Colonic mucosa (tissue), 4 donors: ENCODE measurements around the gene CASS4. TPM values are rescaled to one million over a fixed set of nuclear protein-coding genes. Genes with fewer than 3 reads are reported as not detected.
A peak's percentile ranks its signal among the peaks of the same experiment; 100 is the strongest.
"Not testable (repeated sequence)": the region's sequence is repeated elsewhere in the genome, so short reads cannot be mapped to it uniquely, and the experiment has no call there.

ENCODE experiments used
- DNase-seq: peaks from one replicate; pipeline ENCODE4 v3.0.0-alpha.2; 2020
- H3K27ac ChIP-seq: fragments of 200-600 bp; one replicate; pipeline ENCODE4 v1.8.0; 2021
- H3K27me3 ChIP-seq: fragments of 200-600 bp; one replicate; pipeline ENCODE4 v1.8.0; 2021
- H3K36me3 ChIP-seq: fragments of 200-600 bp; one replicate; pipeline ENCODE4 v1.8.0; 2021
- H3K4me1 ChIP-seq: fragments of 200-600 bp; one replicate; pipeline ENCODE4 v1.8.0; 2021; ENCODE audit warnings: mild to moderate bottlenecking
- H3K4me3 ChIP-seq: fragments of 200-600 bp; one replicate; pipeline ENCODE4 v1.8.0; 2021
- H3K9ac ChIP-seq, 2 donors: one replicate each; pipeline ENCODE4 v1.7.0; 2013; ENCODE audit warnings: control low read depth in 2 of 2, low read depth in 2 of 2, low read length in 2 of 2
- H3K9me3 ChIP-seq: fragments of 200-600 bp; one replicate; pipeline ENCODE4 v1.8.0; 2021
- intact Hi-C: fragments of 100-400 bp; cut with DNase I; formaldehyde crosslinking; loops from one replicate; pipeline ENCODE4 v1.14.1; 2022
- total RNA-seq, 2 donors: library from RNA; stranded (reverse); fragmentation: NEBNext Ultra II Directional in 1 of 2; extraction: Animal tissue kit (Norgen Biotek cat#: 25700) in 1 of 2; gene quantifications; one replicate each; pipeline ENCODE4 v1.2.1, GENCODE V29; 2021
- TF ChIP-seq, protein P1 (sequence below): fragments of 200-600 bp; IDR thresholded peaks from one replicate; pipeline ENCODE4 v1.8.0; 2022; ENCODE audit warnings: antibody characterized with exemption, mild to moderate bottlenecking
- donor health status: healthy.
- donor health status: DM: no; HTN: no; CAD: no.
- donor health status: DM: no; HTN: no; CAD: no.

Gene CASS4
- total RNA-seq, 2 donors from 2014 or later: 0.17 to 0.98 TPM

DNA sequence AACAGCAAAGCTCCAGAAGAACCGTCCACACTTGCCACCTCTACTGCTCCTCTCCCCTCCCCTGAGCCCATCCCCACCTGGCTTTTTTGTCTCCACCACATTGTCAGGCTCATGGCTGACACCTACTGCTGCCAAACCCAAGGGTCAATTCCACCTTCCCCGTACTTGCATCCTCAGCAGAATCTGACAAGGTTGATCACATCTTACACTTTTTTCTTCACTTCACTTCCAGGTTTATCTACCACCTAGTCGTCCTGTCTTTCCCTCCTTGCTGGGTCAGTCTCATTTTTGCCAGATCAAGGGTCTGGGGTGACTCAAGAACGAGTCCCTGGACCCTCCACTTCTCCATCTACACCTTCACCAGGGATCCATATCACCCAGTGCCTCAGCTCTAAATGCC, 23.2 kb upstream of the CASS4 start:
- no peaks in the 10 kb centered on the region for H3K9me3 ChIP-seq
- no peak overlapping the region for H3K27ac ChIP-seq
- peaks cover 5% of the 10 kb centered on the region for H3K4me1 ChIP-seq
- H3K27me3 ChIP-seq: no peaks in the 10 kb centered on the region
- no peak for DNase-seq
- H3K36me3 ChIP-seq: no peaks in the 10 kb centered on the region
- intact Hi-C loops: no loop called here
- H3K4me3 ChIP-seq: no peak overlapping the region
- no peak overlapping the region for H3K9ac ChIP-seq
- TF ChIP-seq, protein P1, sequence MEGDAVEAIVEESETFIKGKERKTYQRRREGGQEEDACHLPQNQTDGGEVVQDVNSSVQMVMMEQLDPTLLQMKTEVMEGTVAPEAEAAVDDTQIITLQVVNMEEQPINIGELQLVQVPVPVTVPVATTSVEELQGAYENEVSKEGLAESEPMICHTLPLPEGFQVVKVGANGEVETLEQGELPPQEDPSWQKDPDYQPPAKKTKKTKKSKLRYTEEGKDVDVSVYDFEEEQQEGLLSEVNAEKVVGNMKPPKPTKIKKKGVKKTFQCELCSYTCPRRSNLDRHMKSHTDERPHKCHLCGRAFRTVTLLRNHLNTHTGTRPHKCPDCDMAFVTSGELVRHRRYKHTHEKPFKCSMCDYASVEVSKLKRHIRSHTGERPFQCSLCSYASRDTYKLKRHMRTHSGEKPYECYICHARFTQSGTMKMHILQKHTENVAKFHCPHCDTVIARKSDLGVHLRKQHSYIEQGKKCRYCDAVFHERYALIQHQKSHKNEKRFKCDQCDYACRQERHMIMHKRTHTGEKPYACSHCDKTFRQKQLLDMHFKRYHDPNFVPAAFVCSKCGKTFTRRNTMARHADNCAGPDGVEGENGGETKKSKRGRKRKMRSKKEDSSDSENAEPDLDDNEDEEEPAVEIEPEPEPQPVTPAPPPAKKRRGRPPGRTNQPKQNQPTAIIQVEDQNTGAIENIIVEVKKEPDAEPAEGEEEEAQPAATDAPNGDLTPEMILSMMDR: no peak

DNA sequence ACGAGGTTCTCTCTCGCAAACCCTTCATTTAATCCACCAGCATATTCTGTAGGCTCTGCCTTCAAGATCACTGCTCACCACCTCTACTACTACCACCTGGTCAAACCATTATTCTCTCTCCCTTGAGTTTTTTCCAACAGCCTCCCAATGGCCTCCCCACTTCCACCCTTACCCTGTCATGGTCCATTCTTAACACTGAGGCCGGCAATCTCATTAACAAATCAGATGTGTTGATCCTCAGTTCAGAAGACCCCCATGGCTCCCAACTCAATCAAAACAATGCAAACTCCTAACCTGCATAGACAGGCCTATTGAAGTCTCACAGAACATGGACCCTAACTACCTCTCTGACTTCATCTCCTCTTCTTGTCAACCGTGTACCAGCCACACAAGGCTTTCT, 22.3 kb upstream of the CASS4 start:
- intact Hi-C loops: no loop called here
- no peaks in the 10 kb centered on the region for H3K9me3 ChIP-seq
- no peak for DNase-seq
- H3K9ac ChIP-seq: no peak overlapping the region
- no peaks in the 10 kb centered on the region for H3K36me3 ChIP-seq
- TF ChIP-seq, protein P1: no peak
- H3K4me1 ChIP-seq: peaks cover 6% of the 10 kb centered on the region
- no peak overlapping the region for H3K27ac ChIP-seq
- no peaks in the 10 kb centered on the region for H3K27me3 ChIP-seq
- H3K4me3 ChIP-seq: no peak overlapping the region

DNA sequence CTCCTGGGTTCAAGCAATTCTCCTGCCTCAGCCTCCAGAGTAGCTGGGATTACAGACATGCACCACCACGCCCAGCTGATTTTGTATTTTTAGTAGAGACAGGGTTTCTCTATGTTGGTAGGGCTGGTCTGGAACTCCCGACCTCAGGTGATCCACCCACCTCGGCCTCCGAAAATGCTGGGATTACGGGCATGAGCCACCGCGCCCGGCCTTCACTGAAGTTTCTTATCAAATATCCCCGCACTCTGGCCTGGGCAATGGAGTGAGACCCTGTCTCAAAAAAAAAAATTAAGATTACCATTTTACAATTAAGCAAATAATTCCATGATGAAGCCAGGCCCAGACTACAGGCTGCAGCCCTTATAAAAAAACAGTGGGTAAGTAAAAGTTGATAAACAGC, 21.7 kb upstream of the CASS4 start:
- DNase-seq, H3K9ac ChIP-seq, intact Hi-C loops: not testable (repeated sequence)

DNA sequence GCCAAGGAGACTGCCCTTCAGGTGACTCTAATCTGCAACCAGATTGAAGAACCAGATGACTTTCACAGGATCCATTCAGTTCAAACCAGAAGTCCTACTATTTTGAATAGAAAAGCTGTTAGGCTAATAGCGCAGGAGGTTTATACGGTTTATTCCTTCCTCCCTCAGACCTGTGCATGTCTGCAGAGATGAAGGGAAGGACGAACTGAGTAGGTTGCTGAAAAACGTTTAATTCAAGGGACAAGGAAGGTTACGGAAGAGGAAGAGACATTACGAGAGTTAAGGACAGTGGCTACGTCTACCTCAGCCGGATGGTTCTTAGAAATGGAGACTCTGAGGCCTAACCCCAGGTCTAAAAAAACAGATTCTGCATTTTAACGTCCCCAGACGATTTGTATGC, 21.0 kb upstream of the CASS4 start:
- DNase-seq: no peak
- Histone ChIP-seq H3K27ac (peak overlapping the region; percentile 89), H3K9me3 (no peaks in the 10 kb centered on the region), H3K36me3 (no peaks in the 10 kb centered on the region), H3K27me3 (no peaks in the 10 kb centered on the region), H3K4me1 (peaks cover 6% of the 10 kb centered on the region), H3K4me3 (peak overlapping the region; percentile 88), H3K9ac (peak overlapping the region in 1 of 2 donors; percentile 65)
- TF ChIP-seq, protein P1: no peak
- intact Hi-C loops: no loop called here

More for the DNA sequence above, 21.7 kb upstream of the CASS4 start:
- not testable (repeated sequence) for H3K4me3 ChIP-seq, H3K36me3 ChIP-seq, H3K9me3 ChIP-seq, H3K27me3 ChIP-seq, H3K27ac ChIP-seq, H3K4me1 ChIP-seq

DNA sequence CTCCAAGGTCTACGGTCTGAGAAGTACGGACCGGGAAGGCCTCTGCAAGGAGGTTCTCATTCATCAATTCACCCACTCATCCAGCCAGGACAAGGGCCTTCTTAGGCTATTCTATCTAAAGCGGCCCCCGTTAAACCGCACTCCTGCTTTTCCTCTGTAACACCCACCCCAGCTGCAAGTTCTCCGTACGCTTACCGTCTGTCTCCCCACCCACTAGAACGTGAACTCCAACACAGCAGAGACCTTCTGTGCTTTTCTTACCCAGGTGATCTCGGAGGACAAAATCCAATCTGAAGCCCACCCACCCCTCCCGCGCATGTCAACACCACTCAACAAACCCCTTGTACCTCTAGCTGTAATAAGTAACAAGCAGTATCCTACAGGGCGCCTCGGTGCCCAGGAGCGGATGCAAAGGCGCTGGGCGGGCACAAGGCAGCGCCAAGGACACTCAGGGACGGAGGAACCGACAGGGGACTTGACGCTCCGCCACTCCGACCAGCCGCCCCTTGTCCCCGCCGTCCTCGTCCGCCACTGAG, 20.4 kb upstream of the CASS4 start:
- DNase-seq: peak; percentile 25
- Histone ChIP-seq H3K36me3 (peaks cover 2% of the 10 kb centered on the region), H3K9me3 (no peaks in the 10 kb centered on the region), H3K27me3 (no peaks in the 10 kb centered on the region), H3K4me3 (peak overlapping the region; percentile 88), H3K27ac (peak overlapping the region; percentile 89), H3K4me1 (peaks cover 6% of the 10 kb centered on the region), H3K9ac (peak overlapping the region; percentile 54 to 85)
- TF ChIP-seq, protein P1: no peak
- intact Hi-C loops: no loop called here

DNA sequence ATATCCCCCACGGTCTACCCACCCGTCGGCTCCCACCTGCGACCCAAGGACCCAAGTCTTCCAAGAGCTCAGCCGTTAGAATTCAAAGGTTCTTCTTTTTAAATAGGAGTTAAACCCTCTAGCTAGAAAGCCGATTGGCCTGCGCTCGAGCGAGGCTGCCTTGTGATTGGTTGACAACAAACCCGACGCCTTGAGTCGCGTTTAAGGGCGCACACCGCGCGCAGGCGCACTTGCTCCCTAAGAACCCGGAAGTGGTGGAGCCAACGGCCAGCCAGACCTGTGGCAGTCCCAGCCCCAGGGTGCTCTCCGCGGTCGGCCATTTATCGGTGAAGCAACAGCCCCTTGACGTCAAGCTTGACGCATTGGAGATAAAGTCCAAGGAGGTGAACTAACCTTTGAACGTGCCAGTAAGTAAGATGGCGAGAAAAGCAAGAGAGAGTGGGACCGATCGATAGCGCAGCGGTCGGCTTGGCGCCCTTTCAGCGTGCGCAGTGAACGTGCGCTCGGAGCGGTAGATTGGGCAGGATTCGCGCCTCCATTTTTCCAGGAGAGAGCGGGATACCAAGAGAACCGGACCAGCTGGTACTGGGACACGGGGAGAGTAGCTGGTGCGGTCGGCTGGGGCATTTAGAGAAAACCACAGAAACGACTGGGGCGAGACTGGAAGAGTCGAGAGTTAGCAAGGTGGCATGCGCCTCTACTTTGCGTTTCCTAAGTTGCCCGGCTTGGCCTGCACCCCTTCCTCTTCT, 19.8 kb upstream of the CASS4 start, which contains the start of the genes AURKA and CSTF1:
Gene AURKA (minus strand): TSS at position 84 of the 749 bp plus-strand sequence. CDS start 4,018 bp downstream, outside the sequence.
Gene CSTF1 (plus strand): TSS at position 514 of the 749 bp plus-strand sequence. CDS start 2,908 bp downstream, outside the sequence.
- H3K27ac ChIP-seq: peak within 1 kb of the TSS; percentile 89
- DNase-seq: peak; percentile 100
- TF ChIP-seq, protein P1: no peak
- peaks cover 9% of the 10 kb centered on the region for H3K36me3 ChIP-seq
- no peaks in the 10 kb centered on the region for H3K27me3 ChIP-seq
- peaks cover 6% of the 10 kb centered on the region for H3K4me1 ChIP-seq
- intact Hi-C loops: no loop called here
- H3K9ac ChIP-seq: peak within 1 kb of the TSS; percentile 80 to 85
- no peaks in the 10 kb centered on the region for H3K9me3 ChIP-seq
- H3K4me3 ChIP-seq: peak within 1 kb of the TSS; percentile 88
